GM13977 (cell line): ENCODE measurements around the gene TMEM170B.

ENCODE experiments used
- DNase-seq: peaks from one replicate; pipeline ENCODE4 v3.0.0; 2012; ENCODE audit warnings: low spot score
- CTCF ChIP-seq: IDR thresholded peaks from 2 replicates; pipeline ENCODE4 v1.5.1; 2012; ENCODE audit warnings: mild to moderate bottlenecking, control low read depth; ENCODE audit not compliant: insufficient read depth; ENCODE audit errors: extremely low read depth, missing control alignments
- in situ Hi-C: fragments of 300-500 bp; cut with MboI; formaldehyde crosslinking; loops from one replicate; pipeline ENCODE4 v1.12.0; 2022; ENCODE audit warnings: low sequenced_read_pairs, low pct_unique_long_range_greater_than_20kb, mixed read lengths, inconsistent platforms; ENCODE audit not compliant: unreplicated experiment

The TMEM170B gene

DNA sequence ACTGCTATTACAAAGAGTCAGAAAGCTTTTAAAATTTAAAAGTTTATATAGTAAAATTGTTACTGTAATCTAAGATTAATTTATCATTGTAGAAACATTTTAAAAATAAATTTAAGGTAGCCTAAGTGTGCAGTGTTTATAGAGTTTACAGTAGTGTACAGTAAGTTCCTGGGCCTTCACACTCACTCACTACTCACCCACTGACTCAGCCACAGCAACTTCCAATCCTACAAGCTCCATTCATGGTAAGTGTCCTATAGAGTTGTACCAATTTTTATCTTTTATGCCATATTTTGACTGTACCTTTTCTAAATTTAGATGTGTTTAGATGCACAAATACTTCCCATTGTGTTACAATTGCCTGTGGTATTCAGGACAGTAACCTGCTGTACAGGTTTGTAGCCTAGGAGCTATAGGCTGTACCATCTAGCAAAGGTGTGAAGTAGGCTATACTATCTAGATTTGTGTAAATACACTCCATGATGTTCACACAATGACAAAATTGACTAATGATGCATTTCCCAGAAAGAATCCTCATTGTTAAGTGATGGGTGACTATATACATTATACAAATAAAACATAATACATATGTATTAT is 10.2 kb upstream of the TMEM170B start:
- TF ChIP-seq CTCF, result no peak
- no peak for DNase-seq
- in situ Hi-C loops, result no loop called here

DNA sequence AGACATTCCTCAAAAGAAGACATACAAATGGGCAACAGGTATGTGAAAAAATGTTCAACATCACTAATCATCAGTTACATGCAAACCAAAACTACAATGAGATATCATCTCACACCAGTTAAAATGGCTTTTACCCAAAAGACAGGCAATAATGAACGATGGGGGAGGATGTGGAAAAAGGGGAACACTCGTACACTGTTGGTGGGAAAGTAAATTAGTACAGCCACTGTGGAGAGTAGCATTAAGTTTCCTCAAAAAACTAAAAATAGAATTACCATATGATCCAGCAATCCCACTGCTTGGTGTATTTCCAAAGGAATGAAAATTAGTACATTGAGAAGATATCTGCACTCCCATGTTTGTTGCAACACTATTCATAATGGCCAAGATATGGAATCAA is 8.6 kb upstream of the TMEM170B start:
- no peak for DNase-seq
- TF ChIP-seq CTCF, result no peak
- in situ Hi-C loops, result no loop called here

GRCh38 chr6:11532097-11532496 is 5.5 kb upstream of the TMEM170B start:
- no peak for DNase-seq
- in situ Hi-C loops, result no loop called here
- no peak for TF ChIP-seq CTCF

DNA sequence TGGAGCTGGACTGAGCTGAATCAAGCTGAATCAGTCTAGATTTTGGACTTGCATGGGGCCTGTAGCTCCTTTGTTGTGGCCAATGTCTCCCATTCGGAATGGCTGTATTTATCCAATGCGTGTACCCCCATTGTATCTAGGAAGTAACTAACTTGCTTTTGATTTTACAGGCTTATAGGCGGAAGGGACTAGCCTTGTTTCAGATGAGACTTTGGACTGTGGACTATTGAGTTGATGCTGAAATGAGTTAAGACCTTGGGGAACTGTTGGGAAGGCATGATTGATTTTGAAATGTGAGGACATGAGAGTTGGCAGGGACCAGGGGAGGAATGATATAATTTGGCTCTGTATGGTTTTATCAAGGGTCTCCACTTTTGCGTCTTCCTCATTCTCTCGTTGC is 3.0 kb upstream of the TMEM170B start:
- TF ChIP-seq CTCF, result no peak
- no peak for DNase-seq
- in situ Hi-C loops, result no loop called here

DNA sequence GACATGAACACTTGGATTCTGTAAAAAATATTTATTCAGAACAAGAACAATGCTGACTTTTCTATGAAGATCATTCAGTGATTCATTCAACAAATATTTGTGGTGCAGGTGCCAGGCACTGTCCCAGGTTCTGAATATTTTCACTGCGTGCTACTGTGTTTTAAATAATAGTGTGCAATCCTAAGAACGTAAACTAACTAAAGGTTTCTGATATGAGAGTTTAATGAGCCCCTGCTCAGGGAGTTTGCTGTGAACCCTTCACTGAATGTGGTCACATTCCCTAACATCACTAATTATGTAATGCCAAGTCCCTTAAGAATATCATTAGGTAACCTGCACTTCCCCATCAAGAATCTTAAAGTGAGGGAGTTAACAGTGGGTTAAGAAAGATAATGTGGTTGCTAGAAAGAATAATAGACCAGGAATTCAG is 1.7 kb upstream of the TMEM170B start:
- TF ChIP-seq CTCF, result no peak
- DNase-seq, result no peak
- in situ Hi-C loops, result no loop called here

GRCh38 chr6:11536795-11537194 is 754 bp upstream of the TMEM170B start:
- TF ChIP-seq CTCF, result no peak
- peak; percentile 22 for DNase-seq
- in situ Hi-C loops, result no loop called here
